Measurements from ENCODE around the gene CDH3.

The CDH3 gene

GRCh38 chr16:68732741-68733399 is 87.8 kb downstream of the CDH3 start:
- in situ Hi-C loops (cut with MboI; ENCODE audit: low sequenced_read_pairs): no loop called here

- in situ Hi-C loops (cut with MboI; ENCODE audit: low sequenced_read_pairs): no loop called here
These were observed 88.5 kb downstream of the CDH3 start for GRCh38 chr16:68733570-68733969.

- in situ Hi-C loops (cut with MboI; ENCODE audit: low sequenced_read_pairs): no loop called here
These were observed 89.7 kb downstream of the CDH3 start for GRCh38 chr16:68734782-68735181.

- in situ Hi-C loops (cut with MboI; ENCODE audit: low sequenced_read_pairs): no loop called here
These were observed 91.5 kb downstream of the CDH3 start for GRCh38 chr16:68736561-68736960.

GRCh38 chr16:68737046-68737729 is 92.1 kb downstream of the CDH3 start, which contains the start of gene CDH1:
Gene CDH1 (plus strand): TSS chr16:68737292. CDS start chr16:68737416, 124 bp downstream.
- in situ Hi-C loops (cut with MboI; ENCODE audit: low sequenced_read_pairs): no loop called here

GRCh38 chr16:68737730-68738629 is 92.9 kb downstream of the CDH3 start:
- in situ Hi-C loops (cut with MboI; ENCODE audit: low sequenced_read_pairs): no loop called here

GRCh38 chr16:68739964-68740627 is 95.0 kb downstream of the CDH3 start:
- in situ Hi-C loops (cut with MboI; ENCODE audit: low sequenced_read_pairs): no loop called here

GRCh38 chr16:68740628-68741346 is 95.7 kb downstream of the CDH3 start:
- in situ Hi-C loops (cut with MboI; ENCODE audit: low sequenced_read_pairs): no loop called here

GRCh38 chr16:68743664-68744063 is 98.6 kb downstream of the CDH3 start:
- in situ Hi-C loops (cut with MboI; ENCODE audit: low sequenced_read_pairs): no loop called here

- in situ Hi-C loops (cut with MboI; ENCODE audit: low sequenced_read_pairs): no loop called here
These were observed 99.7 kb downstream of the CDH3 start for GRCh38 chr16:68744744-68745280.

GRCh38 chr16:68746951-68747350 is 101.8 kb downstream of the CDH3 start:
- in situ Hi-C loops (cut with MboI; ENCODE audit: low sequenced_read_pairs): no loop called here

GRCh38 chr16:68749432-68749831 is 104.3 kb downstream of the CDH3 start:
- in situ Hi-C loops (cut with MboI; ENCODE audit: low sequenced_read_pairs): no loop called here
